ENCODE measurements around the gene NTRK2. TPM values are rescaled to one million over a fixed set of nuclear protein-coding genes. Genes with fewer than 3 reads are reported as not detected.

NTRK2 gene
- total RNA-seq, 1 donor from 2014 or later, result 4.6 TPM

GRCh38 chr9:84778570-84778969, 109.0 kb downstream of the NTRK2 start:
- Mint-ChIP-seq H3K27ac (ENCODE audit: unreplicated experiment) (no peak overlapping the region), H3K4me3 (ENCODE audit: unreplicated experiment) (no peak overlapping the region), H3K36me3 (ENCODE audit: low read depth, unreplicated experiment) (no peaks in the 10 kb centered on the region), H3K4me1 (ENCODE audit: low read depth, unreplicated experiment) (peaks cover 8% of the 10 kb centered on the region), H3K9me3 (ENCODE audit: unreplicated experiment) (no peaks in the 10 kb centered on the region), H3K27me3 (ENCODE audit: low read depth, unreplicated experiment) (peaks cover 3% of the 10 kb centered on the region)
- FAIRE-seq (no peak), DNase-seq (ENCODE audit: low read depth) (no peak)
- Histone ChIP-seq H3K27ac (ENCODE audit: low read depth, low read length) (no peak overlapping the region), H3K9ac (ENCODE audit: low read length) (no peak overlapping the region), H3K4me2 (ENCODE audit: low read length) (no peak overlapping the region), H3K79me2 (ENCODE audit: insufficient read depth, low read length) (no peaks in the 10 kb centered on the region), H4K20me1 (ENCODE audit: insufficient read depth, low read length) (no peaks in the 10 kb centered on the region), H3K4me3 (ENCODE audit: insufficient read depth, low read depth, low read length) (no peak overlapping the region), H3K9me3 (ENCODE audit: insufficient read depth, low read depth, low read length) (no peaks in the 10 kb centered on the region), H2AFZ (ENCODE audit: low read depth, low read length) (peak overlapping the region; percentile 23), H3K4me1 (ENCODE audit: insufficient read depth, low read length) (peaks cover 9% of the 10 kb centered on the region), H3K27me3 (ENCODE audit: insufficient read depth, low read length) (no peaks in the 10 kb centered on the region), H3K36me3 (ENCODE audit: insufficient read depth, low read length) (no peaks in the 10 kb centered on the region)
- no peak for TF ChIP-seq CTCF (IDR thresholded peaks at IDR 0.05; ENCODE audit: insufficient read depth, low read depth, low read length)
- TF ChIP-seq EZH2 (IDR thresholded peaks at IDR 0.05; ENCODE audit: insufficient read depth, low read length), result no peak

GRCh38 chr9:84779883-84780282, 110.4 kb downstream of the NTRK2 start:
- Mint-ChIP-seq H3K27me3 (ENCODE audit: low read depth, unreplicated experiment) (peaks cover 3% of the 10 kb centered on the region), H3K4me3 (ENCODE audit: unreplicated experiment) (no peak overlapping the region), H3K27ac (ENCODE audit: unreplicated experiment) (no peak overlapping the region), H3K36me3 (ENCODE audit: low read depth, unreplicated experiment) (no peaks in the 10 kb centered on the region), H3K4me1 (ENCODE audit: low read depth, unreplicated experiment) (peaks cover 8% of the 10 kb centered on the region), H3K9me3 (ENCODE audit: unreplicated experiment) (no peaks in the 10 kb centered on the region)
- H3K4me2 ChIP-seq (ENCODE audit: low read length), result no peak overlapping the region
- H3K27ac ChIP-seq (ENCODE audit: low read depth, low read length), result no peak overlapping the region
- no peak overlapping the region for H3K9ac ChIP-seq (ENCODE audit: low read length)
- H3K4me1 ChIP-seq (ENCODE audit: insufficient read depth, low read length), result peaks cover 9% of the 10 kb centered on the region
- H3K27me3 ChIP-seq (ENCODE audit: insufficient read depth, low read length), result no peaks in the 10 kb centered on the region
- FAIRE-seq, result no peak
- no peaks in the 10 kb centered on the region for H3K36me3 ChIP-seq (ENCODE audit: insufficient read depth, low read length)
- no peaks in the 10 kb centered on the region for H3K9me3 ChIP-seq (ENCODE audit: insufficient read depth, low read depth, low read length)
- DNase-seq (ENCODE audit: low read depth), result no peak
- no peaks in the 10 kb centered on the region for H4K20me1 ChIP-seq (ENCODE audit: insufficient read depth, low read length)
- no peak overlapping the region for H2AFZ ChIP-seq (ENCODE audit: low read depth, low read length)
- TF ChIP-seq EZH2 (IDR thresholded peaks at IDR 0.05; ENCODE audit: insufficient read depth, low read length) (no peak), CTCF (IDR thresholded peaks at IDR 0.05; ENCODE audit: insufficient read depth, low read depth, low read length) (no peak)
- H3K4me3 ChIP-seq (ENCODE audit: insufficient read depth, low read depth, low read length), result no peak overlapping the region
- no peaks in the 10 kb centered on the region for H3K79me2 ChIP-seq (ENCODE audit: insufficient read depth, low read length)

- no peak overlapping the region for H3K4me3 ChIP-seq (ENCODE audit: insufficient read depth, low read depth, low read length)
- H3K27me3 ChIP-seq (ENCODE audit: insufficient read depth, low read length), result no peaks in the 10 kb centered on the region
- Mint-ChIP-seq H3K4me1 (ENCODE audit: low read depth, unreplicated experiment) (peaks cover 8% of the 10 kb centered on the region), H3K27ac (ENCODE audit: unreplicated experiment) (no peak overlapping the region), H3K4me3 (ENCODE audit: unreplicated experiment) (no peak overlapping the region), H3K9me3 (ENCODE audit: unreplicated experiment) (no peaks in the 10 kb centered on the region), H3K27me3 (ENCODE audit: low read depth, unreplicated experiment) (peaks cover 3% of the 10 kb centered on the region), H3K36me3 (ENCODE audit: low read depth, unreplicated experiment) (no peaks in the 10 kb centered on the region)
- FAIRE-seq (no peak), DNase-seq (ENCODE audit: low read depth) (no peak)
- H3K36me3 ChIP-seq (ENCODE audit: insufficient read depth, low read length), result no peaks in the 10 kb centered on the region
- no peak overlapping the region for H3K27ac ChIP-seq (ENCODE audit: low read depth, low read length)
- H3K79me2 ChIP-seq (ENCODE audit: insufficient read depth, low read length), result no peaks in the 10 kb centered on the region
- H3K9ac ChIP-seq (ENCODE audit: low read length), result no peak overlapping the region
- H3K4me1 ChIP-seq (ENCODE audit: insufficient read depth, low read length), result peaks cover 9% of the 10 kb centered on the region
- H3K4me2 ChIP-seq (ENCODE audit: low read length), result no peak overlapping the region
- H3K9me3 ChIP-seq (ENCODE audit: insufficient read depth, low read depth, low read length), result no peaks in the 10 kb centered on the region
- H2AFZ ChIP-seq (ENCODE audit: low read depth, low read length), result no peak overlapping the region
- TF ChIP-seq CTCF (IDR thresholded peaks at IDR 0.05; ENCODE audit: insufficient read depth, low read depth, low read length) (no peak), EZH2 (IDR thresholded peaks at IDR 0.05; ENCODE audit: insufficient read depth, low read length) (no peak)
- H4K20me1 ChIP-seq (ENCODE audit: insufficient read depth, low read length), result no peaks in the 10 kb centered on the region
Observed at GRCh38 chr9:84780385-84780784, 110.9 kb downstream of the NTRK2 start.
